AG04450 (cell line): ENCODE data around the gene GARNL3. TPM values are rescaled to one million over a fixed set of nuclear protein-coding genes. Genes with fewer than 3 reads are reported as not detected.
A peak's percentile ranks its signal among the peaks of the same experiment; 100 is the strongest.

Experiments
- CTCF ChIA-PET: fragments of 300-600, 350-600 bp; formaldehyde crosslinking; extraction: SDS; loops from one replicate; lab custom pipeline; 2022; ENCODE audit warnings: antibody characterized with exemption, inconsistent platforms; lab: Charles Lee
- POLR2A ChIA-PET: fragments of 350-600 bp; formaldehyde crosslinking; extraction: SDS; loops from one replicate; lab custom pipeline; 2021; ENCODE audit warnings: antibody characterized with exemption, inconsistent platforms; lab: Yijun Ruan, JAX
- DNase-seq: peaks from one replicate; pipeline ENCODE4 v3.0.0-alpha.2; 2011; ENCODE audit warnings: low read depth, low spot score
- H3K27ac ChIP-seq: one replicate; pipeline ENCODE4 v1.5.1; 2012; ENCODE audit warnings: low read depth, low read length, control low read depth
- H3K27me3 ChIP-seq: one replicate; pipeline ENCODE4 v1.6.0; 2012; ENCODE audit warnings: low read length; ENCODE audit not compliant: control insufficient read depth, insufficient read depth
- H3K4me3 ChIP-seq: 2 replicates; pipeline ENCODE4 v1.5.1; 2011; ENCODE audit warnings: mild to moderate bottlenecking, low read depth, low read length, control low read depth
- H3K9me3 ChIP-seq: 2 replicates; pipeline ENCODE4 v1.5.1; 2012; ENCODE audit warnings: low read length; ENCODE audit not compliant: control insufficient read depth, insufficient read depth
- CTCF ChIP-seq: IDR thresholded peaks from 2 replicates; pipeline ENCODE4 v1.5.1; 2011; ENCODE audit warnings: low read depth, low read length, control low read depth, inconsistent platforms
- polyA plus RNA-seq: library from polyadenylated mRNA; depleted of rRNA; stranded (reverse); fragments of >200 nt; gene quantifications from 2 replicates; pipeline ENCODE4 v1.2.3, GENCODE V29; 2011

The GARNL3 gene
- polyA plus RNA-seq, 1 experiment = 2.7 TPM

DNA sequence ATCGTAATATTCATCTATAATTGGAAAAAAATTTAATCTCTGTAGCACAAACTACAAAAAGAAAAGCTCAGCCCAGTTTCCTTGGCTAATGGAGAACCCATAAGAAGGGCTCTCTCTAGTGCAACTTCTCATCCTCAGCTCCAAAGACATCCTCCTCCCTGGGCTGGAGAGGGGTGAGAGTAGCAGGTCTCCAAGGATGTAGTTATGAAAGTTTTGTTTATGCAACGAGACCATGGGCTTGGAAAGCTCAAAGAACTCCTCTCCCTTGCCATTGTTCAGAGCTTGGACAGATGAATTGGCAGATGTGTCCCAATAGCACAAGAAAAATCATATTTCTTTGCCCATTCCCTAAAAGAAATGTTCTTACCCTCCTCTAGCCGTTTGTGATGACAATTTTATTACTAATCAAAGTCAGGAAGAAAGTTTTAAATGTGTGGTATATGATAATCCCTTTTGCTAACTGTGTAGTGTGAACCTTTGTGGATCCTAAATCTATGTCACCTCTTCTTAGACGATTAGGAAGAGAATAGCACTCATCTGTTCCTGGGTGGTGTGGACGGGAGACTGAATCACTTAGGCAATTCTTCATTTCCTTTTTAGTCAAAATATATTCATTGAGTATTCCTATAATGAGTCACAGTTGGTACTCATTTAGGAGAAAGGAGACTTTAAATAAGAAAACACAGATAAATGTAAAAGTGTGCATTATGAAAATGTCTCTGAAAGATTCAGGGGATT, 52.2 kb downstream of the GARNL3 start:
- H3K27me3 ChIP-seq = no peaks in the 10 kb centered on the region
- H3K4me3 ChIP-seq = no peak overlapping the region
- no peak for TF ChIP-seq CTCF
- no peak overlapping the region for H3K27ac ChIP-seq
- ChIA-PET POLR2A (no interaction called here), CTCF (no interaction called here)
- no peak for DNase-seq
- no peaks in the 10 kb centered on the region for H3K9me3 ChIP-seq

- Histone ChIP-seq H3K4me3 (no peak overlapping the region), H3K27me3 (no peaks in the 10 kb centered on the region), H3K27ac (no peak overlapping the region), H3K9me3 (no peaks in the 10 kb centered on the region)
- CTCF ChIA-PET = interaction anchor here (0.6 kb wide), 1 partner anchor 31 kb away, joined by 3 read pairs; no protein-coding TSS in a partner anchor
- peak; percentile 15 for DNase-seq
- no peak for TF ChIP-seq CTCF
- POLR2A ChIA-PET = no interaction called here
These were observed 54.1 kb downstream of the GARNL3 start for GRCh38 chr9:127318651-127319167.

DNA sequence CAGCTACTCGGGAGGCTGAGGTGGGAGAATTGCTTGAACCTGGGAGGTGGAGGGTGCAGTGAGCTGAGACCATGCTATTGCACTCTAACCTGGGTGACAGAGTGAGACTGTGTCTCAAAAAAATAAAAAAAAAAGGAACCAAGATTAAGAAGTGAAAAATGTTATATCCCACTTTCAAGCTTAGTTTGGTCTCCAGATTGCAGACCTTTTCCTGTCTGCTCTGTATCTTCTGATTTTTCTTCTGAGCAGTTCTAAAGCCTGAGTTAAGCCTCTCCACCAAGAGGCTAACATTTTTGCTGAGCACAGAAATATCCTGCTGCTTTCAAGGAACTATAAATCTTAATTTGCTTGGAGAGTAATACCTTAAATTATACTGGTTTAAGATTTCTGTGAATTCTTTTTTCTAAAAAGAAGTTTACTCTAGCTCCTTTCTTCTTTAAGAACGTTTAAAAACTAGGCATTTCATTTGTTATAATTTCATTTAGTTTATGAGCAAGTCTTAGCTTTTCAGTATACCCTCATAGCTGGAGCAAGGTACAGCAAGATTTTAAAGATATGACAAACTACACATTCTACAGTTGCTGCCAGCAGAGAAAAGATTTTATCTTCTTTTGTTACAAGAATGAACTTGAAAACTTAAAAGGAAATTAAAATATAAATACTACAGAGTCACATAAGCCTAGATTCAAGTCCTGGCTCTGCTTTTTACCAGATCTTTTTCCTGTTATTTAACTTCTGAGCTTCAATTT, 55.0 kb downstream of the GARNL3 start:
- ChIA-PET POLR2A (interaction anchor here (0.8 kb wide), 1 partner anchor 77 kb away, joined by 3 read pairs; the partner anchor contains the start of gene SLC2A8), CTCF (interaction anchor here (0.6 to 1.2 kb wide), 2 partner anchors 10 to 118 kb away, joined by 4 to 5 read pairs; no protein-coding TSS in a partner anchor)
- no peak overlapping the region for H3K4me3 ChIP-seq
- H3K27me3 ChIP-seq = no peaks in the 10 kb centered on the region
- DNase-seq = no peak
- no peak overlapping the region for H3K27ac ChIP-seq
- no peak for TF ChIP-seq CTCF
- H3K9me3 ChIP-seq = no peaks in the 10 kb centered on the region

DNA sequence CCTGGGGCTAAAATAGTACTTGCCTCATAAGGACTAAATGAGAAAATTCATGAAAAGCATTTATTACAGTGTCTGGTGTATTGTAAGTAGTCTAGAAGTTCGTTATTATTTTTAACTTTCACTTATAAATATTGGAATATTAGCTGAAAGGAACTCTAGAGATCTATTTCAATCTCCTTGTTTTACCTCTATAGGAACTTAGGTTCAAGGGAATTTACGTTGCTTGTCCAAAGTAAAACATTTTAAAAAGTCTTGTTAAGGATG, 55.5 kb downstream of the GARNL3 start:
- Histone ChIP-seq H3K9me3 (no peaks in the 10 kb centered on the region), H3K27me3 (no peaks in the 10 kb centered on the region), H3K27ac (no peak overlapping the region), H3K4me3 (no peak overlapping the region)
- no peak for DNase-seq
- ChIA-PET CTCF (interaction anchor here (0.6 to 1.2 kb wide), 2 partner anchors 10 to 117 kb away, joined by 4 to 5 read pairs; no protein-coding TSS in a partner anchor), POLR2A (interaction anchor here (0.8 kb wide), 1 partner anchor 77 kb away, joined by 3 read pairs; the partner anchor contains the start of gene SLC2A8)
- no peak for TF ChIP-seq CTCF

- Histone ChIP-seq H3K27me3 (no peaks in the 10 kb centered on the region), H3K4me3 (no peak overlapping the region), H3K9me3 (no peaks in the 10 kb centered on the region), H3K27ac (no peak overlapping the region)
- no peak for TF ChIP-seq CTCF
- POLR2A ChIA-PET = no interaction called here
- CTCF ChIA-PET = no interaction called here
- DNase-seq = no peak
These were observed 58.8 kb downstream of the GARNL3 start for GRCh38 chr9:127323393-127323792.
